Posterior vena cava (tissue), 2 donors: ENCODE results near the gene ST14. TPM values are rescaled to one million over a fixed set of nuclear protein-coding genes. Genes with fewer than 3 reads are reported as not detected.
A peak's percentile ranks its signal among the peaks of the same experiment; 100 is the strongest.

Experiments used
- DNase-seq: peaks from one replicate; pipeline ENCODE4 v3.0.0-alpha.2; 2020; ENCODE audit warnings: low spot score
- intact Hi-C, 2 donors: fragments of 100-400 bp; cut with DNase I; formaldehyde crosslinking; loops; one replicate each; pipeline versions ENCODE4 v1.14.1 to v1.14.2; 2022 to 2023
- total RNA-seq, 2 donors: library from RNA; stranded (reverse); fragmentation: NEBNext Ultra II Directional; extraction: Animal tissue kit (Norgen Biotek cat#: 25700); gene quantifications; one replicate each; pipeline ENCODE4 v1.2.1, GENCODE V29; 2021
- donor health status: DM: yes; HTN: yes; CAD: no.
- donor health status: DM: yes; HTN: yes; CAD: no.

Gene ST14
- total RNA-seq, 2 donors from 2014 or later: 4.9 to 6.0 TPM

DNA sequence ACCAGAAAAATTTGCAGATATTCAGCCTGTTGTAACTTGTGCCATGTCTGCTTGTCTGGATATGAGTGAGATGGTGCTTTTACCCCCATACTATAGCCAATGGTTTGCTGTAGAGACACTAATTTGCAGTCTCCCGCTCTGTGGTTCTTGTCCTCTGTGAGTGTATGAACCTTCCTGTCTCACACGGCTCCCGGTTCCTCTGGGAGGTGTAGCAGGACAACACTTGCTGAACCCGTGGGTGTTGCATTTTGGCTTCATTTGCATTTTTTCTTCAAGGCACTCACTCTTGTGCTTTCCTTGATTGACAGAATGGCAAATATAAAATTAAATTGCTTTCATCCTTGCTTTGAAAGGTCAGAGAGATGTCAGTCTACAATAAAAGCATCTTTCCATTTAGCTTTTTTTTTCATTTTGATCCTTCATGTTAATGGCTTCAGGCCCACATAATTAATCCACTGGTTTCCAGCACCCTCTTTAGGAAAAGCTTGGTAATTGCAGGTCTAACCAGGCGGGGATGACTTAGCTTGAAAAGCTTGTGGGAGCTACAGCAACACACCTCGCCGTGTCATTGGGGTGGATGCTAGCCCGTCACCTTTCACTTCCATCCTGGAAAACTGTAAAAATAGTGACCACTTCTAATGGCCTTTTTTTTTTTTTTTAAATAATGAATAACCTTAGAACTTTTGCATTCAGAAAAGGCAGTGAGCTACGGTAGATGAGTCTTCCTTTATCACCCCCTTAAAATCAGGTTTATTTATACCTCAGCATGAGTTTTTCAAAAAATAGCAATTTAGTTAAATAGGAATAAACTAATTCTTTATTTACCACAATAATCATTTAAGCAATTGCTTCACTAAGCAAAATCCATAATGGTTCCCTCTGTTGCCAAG lies 27.4 kb upstream of the ST14 start:
- intact Hi-C loops: loop anchor here (5.0 kb wide), 3 partner anchors 60 to 210 kb away; partner anchors contain the start of gene PRDM10 (in 1 of the 2)
- no peak for DNase-seq

DNA sequence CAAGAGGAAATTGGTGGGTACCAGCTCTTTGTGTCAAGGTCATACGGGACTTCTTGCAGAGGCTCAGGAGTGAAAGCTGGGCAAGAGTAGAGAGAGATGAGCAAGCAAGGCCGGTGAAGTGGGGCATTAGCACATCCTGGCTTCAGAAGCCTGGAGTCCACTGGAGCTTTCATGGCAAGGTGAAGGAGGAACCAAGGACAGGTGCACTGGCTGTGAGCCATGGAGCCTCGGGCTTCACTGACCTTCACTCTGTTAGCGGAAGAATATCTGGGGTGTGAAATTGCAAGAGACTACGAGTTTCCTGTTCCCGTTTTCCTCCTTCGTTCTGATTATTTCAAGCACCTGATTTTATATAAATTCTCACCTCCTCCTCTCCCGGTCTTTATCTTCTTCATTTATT lies 25.9 kb upstream of the ST14 start:
- intact Hi-C loops: loop anchor here (5.0 kb wide), 3 partner anchors 61 to 211 kb away; partner anchors contain the start of gene PRDM10 (in 1 of the 2)
- no peak for DNase-seq

DNA sequence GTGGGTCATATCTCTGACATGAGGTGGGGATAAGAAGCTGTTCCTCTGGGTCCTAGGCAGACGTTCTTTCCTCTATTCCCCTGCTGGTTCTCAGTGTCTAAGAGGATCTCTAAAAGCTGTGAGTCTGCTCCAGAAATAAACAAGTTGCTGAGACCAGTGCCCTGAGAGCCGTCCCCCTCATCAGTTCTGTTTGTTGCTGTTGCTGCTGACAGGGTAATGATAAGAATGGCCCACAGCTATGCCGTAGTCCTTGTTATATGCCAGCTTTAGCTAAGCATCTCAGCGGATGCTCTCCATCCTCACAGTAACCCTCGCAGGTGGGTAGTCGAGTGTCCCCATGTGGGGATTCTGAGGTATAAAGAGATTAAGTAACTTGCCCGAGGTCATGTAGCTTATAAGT lies 23.5 kb upstream of the ST14 start:
- DNase-seq: peak; percentile 26
- intact Hi-C loops: no loop called here

DNA sequence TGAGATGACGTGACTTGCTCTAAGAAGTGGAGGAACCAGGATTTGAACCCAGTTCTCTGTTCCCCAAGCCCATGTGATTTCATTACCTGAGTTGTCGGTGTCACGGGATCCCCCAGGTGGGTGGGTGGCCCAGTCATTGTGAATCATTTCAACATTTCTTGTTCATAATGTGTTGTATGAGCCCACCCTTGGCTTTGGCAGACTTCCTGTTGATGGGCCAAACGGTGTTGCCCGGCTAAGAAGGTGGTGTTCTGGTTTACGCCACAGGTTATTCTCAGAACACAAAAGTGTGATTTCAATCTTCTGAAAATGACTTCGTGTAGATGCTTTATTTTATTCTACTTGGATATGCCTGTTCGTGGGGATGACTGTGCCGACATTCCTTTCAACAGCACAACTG lies 21.6 kb upstream of the ST14 start:
- DNase-seq: peak; percentile 31
- intact Hi-C loops: no loop called here

DNA sequence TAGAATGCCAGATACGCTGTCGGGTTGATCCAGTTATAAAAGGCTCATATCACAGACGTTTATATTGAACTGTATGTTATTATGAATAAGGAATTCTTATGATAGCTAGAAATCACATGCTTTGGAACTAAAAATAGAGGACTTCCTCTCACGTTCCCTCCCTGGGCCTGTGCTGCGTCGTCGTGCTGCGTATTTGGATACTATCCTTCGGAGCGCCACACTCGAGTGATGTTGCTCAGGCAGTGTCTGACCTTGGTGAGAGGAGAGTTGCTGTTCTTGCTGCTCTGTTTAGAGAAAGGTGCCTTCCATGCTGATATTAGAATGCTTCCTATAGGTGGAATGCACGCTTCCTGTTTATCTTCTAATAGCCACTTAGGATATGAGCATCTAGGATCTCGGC lies 20.2 kb upstream of the ST14 start:
- DNase-seq: peak; percentile 43
- intact Hi-C loops: no loop called here

DNA sequence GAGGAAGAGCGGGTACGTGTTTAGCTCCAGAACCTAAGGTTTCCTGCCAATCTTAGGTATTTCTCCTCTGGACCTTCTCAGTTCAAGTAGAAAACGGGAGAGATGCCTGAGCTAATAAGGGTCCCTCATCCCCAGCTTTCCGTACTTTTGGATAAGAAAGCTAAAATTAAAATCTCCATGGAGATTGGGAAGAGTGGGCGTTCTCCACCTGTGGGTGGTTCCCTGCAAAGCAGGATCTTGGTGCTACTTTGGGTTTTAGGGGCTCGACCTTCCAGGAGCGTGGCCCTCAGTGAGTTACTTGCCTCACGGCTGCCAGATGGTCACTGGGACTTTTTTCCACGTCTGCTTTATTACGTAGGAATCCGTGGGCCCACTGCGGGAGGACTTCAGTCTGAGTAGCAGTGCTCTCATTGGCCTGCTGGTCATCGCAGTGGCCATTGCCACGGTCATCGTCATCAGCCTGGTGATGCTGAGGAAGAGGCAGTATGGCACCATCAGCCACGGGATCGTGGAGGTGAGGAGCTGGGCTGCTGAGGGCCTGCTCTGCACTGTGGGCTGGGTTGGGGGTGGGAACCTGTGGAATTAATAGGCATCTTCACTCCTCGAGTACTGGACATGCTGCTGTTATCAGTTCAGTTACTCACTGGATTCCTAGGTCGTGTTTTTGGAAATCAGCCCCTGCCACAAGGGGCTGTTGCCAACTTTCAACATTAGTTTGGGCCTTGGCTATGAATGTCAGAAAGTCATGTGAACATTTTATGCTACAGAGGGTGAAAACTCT lies 17.8 kb upstream of the ST14 start:
- intact Hi-C loops: no loop called here
- peak; percentile 76 for DNase-seq

DNA sequence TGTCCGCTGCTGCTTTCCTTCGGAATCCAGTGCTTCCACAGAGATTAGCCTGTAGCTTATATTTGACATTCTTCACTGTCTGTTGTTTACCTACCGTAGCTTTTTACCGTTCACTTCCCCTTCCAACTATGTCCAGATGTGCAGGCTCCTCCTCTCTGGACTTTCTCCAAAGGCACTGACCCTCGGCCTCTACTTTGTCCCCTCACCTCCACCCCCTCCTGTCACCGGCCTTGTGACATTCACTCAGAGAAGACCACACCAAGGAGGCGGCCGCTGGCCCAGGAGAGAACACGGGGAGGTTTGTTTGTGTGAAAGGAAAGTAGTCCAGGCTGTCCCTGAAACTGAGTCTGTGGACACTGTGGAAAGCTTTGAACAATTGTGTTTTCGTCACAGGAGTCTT lies 15.4 kb upstream of the ST14 start:
- intact Hi-C loops: no loop called here
- peak; percentile 60 for DNase-seq

DNA sequence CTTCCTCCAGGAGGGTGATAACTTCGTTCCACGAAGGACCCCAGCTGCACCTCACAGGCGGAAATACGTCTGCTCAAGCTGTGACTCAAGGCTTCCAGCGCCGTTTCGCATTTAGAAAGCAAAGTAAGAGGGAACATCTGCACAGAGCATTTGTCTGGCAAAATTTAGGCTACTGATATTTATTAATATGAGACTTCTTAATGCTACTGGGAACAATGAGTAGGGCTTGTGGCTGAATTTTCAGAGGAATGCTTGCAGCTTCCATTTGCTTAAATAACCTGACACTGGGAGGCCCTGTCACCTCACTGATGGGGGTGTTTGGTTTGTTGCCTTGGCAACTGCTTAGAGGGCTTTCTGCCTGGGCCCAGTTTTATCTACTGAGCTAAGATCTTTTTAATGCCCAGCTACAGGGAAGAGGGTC lies 14.7 kb upstream of the ST14 start:
- intact Hi-C loops: no loop called here
- peak; percentile 68 for DNase-seq

DNA sequence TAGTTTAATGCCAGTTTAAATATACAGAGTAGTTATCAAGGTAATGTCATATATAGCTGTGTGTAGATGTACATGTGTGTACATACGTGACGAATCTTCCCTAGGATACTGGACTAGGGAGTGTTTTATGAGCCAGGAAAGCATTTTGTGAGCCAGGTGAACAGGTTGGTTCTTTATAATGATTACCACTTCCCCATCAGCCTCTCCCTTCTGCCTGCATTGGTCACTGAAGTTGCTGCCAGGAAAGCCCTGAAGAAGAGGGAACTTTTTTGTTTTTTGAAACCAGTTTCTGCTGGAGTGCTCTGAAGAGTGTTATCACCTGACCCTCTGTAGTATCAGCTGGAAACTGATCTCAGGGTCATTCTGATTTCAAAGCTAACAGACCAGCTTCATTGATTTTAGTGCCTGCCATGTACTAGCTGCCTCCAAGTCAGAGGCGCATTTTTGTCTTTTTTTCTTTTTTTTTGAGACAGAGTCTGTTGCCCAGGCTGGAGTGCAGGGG lies 14.2 kb upstream of the ST14 start:
- intact Hi-C loops: no loop called here
- DNase-seq: no peak

DNA sequence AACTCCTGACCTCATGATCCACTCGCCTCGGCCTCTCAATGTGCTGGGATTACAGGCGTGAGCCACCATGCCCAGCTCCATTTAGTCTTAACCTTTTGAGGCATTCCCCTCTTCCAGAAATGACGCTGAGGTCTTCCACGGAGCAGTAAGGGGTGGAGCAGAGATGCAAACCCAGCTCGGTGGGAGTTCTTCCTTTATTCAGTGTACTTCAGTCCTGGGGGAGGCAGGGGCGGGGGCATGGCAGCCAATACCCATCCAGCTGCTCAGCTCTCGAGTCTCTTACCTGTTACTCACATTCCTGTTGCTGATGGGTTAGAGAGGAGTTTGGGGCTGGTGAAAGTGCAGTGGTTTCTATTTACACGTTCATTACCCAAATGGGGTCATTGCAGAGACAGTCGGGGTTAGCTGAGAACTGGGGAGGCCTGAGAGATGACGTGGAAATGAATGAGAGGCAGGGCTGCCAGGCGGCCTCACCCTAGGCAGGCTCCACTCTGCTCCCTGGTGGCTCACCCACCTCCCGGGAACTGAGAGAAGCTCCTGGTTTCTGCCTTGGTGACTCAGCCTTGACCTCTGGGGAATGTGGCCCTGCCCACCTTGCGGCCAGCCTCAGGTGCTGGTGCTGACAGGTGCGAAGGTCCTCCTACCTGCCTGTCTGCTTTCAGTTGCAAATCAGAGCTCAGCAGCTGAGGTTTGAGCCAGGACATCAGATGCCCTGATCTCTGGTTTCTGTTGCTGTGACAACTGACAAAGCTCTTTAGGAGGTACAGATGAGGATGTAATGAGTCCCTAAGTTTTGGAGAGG lies 13.4 kb upstream of the ST14 start:
- DNase-seq: peak; percentile 81
- intact Hi-C loops: no loop called here

DNA sequence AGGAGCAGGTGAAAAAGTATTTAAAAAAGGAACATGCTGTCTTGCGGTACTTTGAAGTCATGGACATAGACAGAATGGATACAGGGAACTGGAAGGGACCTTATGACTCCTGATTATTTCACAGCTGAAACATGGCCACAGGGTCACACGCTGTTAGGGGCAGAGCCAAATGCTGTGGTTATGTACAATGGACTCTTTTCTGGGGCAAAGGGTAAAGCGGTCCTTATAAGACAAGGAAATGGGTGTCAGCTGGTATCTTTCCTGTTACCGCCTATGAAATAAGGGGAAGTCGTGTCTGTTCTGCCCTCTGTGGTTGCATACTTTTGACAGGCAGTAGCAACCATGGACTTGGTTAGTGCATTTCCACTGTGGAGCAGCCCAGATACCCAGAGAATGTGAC lies 12.8 kb upstream of the ST14 start:
- DNase-seq: no peak
- intact Hi-C loops: no loop called here

DNA sequence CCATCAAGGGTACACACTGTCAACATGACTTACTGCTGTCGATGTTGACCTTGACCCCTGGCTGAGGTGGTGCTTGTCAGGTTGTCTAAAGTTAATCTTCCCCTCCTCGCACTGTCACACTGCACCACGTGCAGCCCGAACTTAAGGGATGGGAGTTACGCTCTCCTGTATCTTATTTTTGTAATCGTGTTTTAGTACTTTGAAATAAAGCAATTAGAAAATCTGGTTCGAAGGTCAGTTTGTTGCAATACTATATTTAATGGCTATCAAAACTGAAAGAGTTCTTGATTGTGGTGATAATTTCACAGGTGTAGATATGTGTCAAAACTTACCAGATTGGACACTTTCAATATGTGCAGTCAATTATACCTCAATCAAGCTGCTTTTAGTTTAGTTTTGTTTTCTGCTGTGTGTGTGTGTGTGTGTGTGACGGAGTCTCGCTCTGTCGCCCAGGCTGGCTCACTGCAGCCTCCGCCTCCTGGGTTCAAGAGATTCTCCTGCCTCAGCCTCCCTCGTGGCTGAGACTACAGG lies 10.7 kb upstream of the ST14 start:
- DNase-seq: peak; percentile 45
- intact Hi-C loops: no loop called here

DNA sequence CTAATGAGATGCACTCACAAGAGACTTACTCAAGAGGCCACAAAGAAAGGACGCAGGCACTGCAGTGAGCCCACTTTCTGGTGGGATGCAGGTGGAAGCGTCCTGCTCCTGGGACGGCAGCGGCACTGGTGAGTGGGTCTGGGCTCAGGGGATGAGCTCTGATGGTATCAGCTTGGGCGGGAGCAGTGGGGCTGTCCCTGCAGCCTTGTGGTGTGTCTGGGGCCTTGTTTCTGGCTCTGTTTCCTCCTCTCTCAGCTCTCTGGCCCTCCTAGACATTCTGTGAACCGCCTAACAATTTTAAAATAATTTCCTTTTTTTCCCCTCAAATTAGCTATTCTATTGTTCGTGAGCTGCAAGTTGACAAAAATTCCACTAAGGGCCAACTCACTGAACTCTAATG lies 8.8 kb upstream of the ST14 start:
- DNase-seq: peak; percentile 31
- intact Hi-C loops: no loop called here

DNA sequence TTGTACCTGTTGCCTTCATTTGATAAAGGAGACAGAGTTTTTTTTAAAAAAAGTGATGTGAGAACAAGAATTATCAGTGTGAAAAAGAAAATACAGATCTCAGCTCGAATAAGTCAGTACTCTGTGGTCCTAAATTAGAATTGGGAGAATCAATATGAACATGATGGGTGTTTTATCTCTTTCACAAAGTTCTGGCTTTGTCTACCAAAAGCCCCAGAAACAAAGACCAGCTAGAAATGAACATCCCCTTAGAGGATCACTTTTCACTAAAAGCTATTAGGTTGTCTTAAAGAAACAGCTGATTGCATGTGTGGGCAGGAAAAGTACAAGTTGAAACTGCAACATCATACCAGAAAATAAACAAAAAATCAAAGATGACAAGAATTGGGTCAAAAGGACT lies 8.4 kb upstream of the ST14 start:
- DNase-seq: no peak

DNA sequence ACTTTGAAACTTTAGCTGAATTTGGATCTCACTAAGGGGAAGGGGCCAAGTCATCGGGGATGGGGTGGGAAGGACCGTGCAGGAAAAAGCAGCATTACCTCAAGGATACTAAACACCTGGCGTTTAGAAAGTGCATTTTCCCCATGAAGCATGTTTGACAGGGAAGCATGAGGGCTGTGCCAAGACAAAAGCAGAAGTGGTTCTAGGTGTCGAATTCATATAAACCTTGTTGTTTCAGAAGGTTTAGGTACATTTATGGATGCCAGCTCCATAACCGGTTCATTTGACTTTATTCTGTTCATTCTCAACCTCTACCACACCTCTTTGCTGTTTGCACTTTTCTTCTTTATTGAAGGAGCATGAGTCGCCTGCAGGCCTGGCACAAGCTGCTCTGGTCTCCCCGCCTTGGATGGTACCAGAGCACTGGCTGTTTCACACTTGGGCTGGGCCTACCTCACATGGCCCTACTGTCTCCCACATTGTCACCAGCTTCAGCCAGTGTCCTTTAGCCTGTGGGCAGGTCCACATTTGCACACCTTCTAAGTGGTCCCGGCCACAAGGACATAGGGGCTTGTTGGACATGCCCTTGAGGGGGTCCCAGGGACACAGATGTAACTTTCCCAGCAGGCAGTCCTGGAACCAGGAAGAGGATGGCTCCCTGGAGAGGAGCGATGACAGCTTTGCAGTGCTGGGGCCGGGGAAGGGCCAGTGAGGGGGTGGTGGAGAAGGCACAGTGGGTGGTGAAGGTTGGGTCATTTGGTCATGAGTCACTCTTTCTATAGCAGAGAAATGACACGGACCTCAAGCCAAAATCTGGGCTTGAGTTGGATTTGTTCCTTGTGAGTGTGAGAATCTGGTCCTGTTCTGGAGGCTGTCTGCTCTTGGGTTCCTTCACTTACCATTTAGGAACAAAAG lies 3.2 kb upstream of the ST14 start:
- intact Hi-C loops: no loop called here
- no peak for DNase-seq

More for the DNA sequence above, 8.4 kb upstream of the ST14 start:
- intact Hi-C loops: no loop called here

DNA sequence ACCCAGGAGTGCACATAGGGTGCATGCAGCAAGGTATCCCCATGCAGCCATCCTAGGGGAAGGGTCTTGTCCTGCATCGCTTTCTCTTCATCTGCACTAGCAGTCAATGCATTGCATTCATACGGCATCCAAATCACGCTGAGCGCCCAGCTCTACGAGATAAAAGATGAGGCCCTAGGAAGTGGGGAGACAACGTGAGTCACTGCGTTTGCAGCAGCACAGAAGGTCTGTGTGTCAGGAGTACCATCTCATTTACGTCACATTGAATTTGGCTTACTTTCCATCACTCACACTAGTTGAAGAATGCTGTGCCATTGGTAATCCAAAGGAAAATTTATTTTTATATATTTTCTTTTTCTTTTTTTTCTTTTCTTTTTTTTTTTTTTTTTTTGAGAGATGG lies 2.5 kb upstream of the ST14 start:
- intact Hi-C loops: no loop called here
- DNase-seq: no peak

DNA sequence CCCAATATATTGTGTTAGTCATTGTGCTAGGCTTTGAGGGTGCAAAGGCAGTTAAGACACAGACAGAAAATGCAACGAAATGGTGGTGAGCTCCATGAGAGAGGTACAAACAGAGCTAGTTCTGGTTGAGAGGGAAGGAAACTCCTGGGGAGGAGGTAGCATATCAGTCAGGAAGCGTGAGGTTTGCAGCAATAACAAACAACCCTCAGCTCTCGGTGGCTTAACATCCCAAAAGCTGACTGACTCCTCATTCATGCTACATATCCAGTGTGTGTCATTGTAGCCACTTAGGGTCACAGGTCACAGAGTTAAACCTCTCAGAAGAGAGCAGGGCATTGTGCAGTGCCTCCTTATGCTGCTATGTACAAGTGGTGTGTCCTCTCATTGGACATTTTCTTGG lies 1.7 kb upstream of the ST14 start:
- intact Hi-C loops: no loop called here
- no peak for DNase-seq

DNA sequence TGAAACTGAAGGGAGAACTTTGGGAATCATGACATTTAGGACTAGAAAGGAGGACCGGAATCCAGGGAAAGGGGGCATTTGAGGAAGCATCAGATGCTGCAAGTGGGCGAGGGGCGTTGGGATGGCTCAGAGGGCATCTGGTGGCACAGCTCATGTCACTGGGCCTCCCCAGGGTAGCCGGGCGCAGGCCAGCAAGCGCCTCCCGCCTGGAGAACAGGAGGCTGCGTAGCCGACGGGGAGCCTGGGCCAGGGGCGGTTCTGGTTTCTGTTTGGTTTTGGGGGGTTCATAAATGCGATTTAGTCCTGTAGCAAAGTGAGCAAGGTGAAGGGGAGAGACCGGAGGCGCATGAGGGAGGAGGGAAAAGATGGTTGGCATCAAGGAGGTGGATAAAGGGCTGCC lies 443 bp upstream of the ST14 start:
- no peak for DNase-seq
- intact Hi-C loops: no loop called here
